Ovary (tissue), 9 donors: ENCODE results near the gene ADGRB3. TPM values are rescaled to one million over a fixed set of nuclear protein-coding genes. Genes with fewer than 3 reads are reported as not detected.

Experiments
- DNase-seq, 5 donors: peaks; one replicate each; pipeline ENCODE4 v3.0.0-alpha.2; 2019 to 2020
- H3K27ac ChIP-seq, 2 donors: fragments of 200-600 bp; one replicate each; pipeline versions ENCODE4 v1.5.1 to v1.8.0; 2019 to 2022
- H3K27me3 ChIP-seq: fragments of 200-600 bp; one replicate; pipeline ENCODE4 v1.8.0; 2022
- H3K36me3 ChIP-seq: fragments of 200-600 bp; sonication (generic); one replicate; pipeline ENCODE4 v1.5.1; 2019
- H3K4me1 ChIP-seq: one replicate; pipeline ENCODE4 v1.8.1; 2013; ENCODE audit warnings: mild to moderate bottlenecking, moderate library complexity; ENCODE audit not compliant: insufficient read depth
- H3K4me3 ChIP-seq: fragments of 200-600 bp; sonication (generic); one replicate; pipeline ENCODE4 v1.5.1; 2017
- H3K9me3 ChIP-seq, 2 donors: fragments of 200-600 bp in 1 of 2; sonication (generic) in 1 of 2; one replicate each; pipeline versions ENCODE4 v1.5.1 to v1.8.1; 2013 to 2019; ENCODE audit warnings: mild to moderate bottlenecking in 1 of 2, moderate library complexity in 1 of 2
- EP300 ChIP-seq: sonication (generic); formaldehyde crosslinking; IDR thresholded peaks from one replicate; pipeline ENCODE4 v1.6.1; 2017; ENCODE audit warnings: antibody characterized with exemption
- POLR2A ChIP-seq: fragments of 450-650 bp; IDR thresholded peaks from one replicate; pipeline ENCODE4 v1.6.1; 2017; ENCODE audit warnings: antibody characterized with exemption, mild to moderate bottlenecking, moderate library complexity
- WGBS, 3 donors: extraction: QIAGEN DNeasy Blood & Tissue Kit in 1 of 3; methylation state at CpG; one replicate each; pipeline versions ENCODE4 v1.1.5 to v1.1.7; 2013 to 2017; 5-methylcytosine and 5-hydroxymethylcytosine counted together
- intact Hi-C, 4 donors: fragments of 100-400 bp; cut with DNase I; formaldehyde crosslinking; loops; one replicate each; pipeline versions ENCODE4 v1.11.0 to v1.15.1; 2022 to 2023
- polyA plus RNA-seq, 2 donors: library from polyadenylated mRNA; stranded (reverse); fragments of 200-250 nt in 1 of 2; fragments of 350-450 nt in 1 of 2; fragmentation: Illumina TruSeq in 1 of 2; extraction: RNeasy Lipid Tissue Mini Kit (QIAGEN cat#74804) in 1 of 2; gene quantifications; one replicate each; pipeline ENCODE4 v1.2.3, GENCODE V29; 2013 to 2014
- total RNA-seq, 7 donors: library from RNA; depleted of rRNA in 2 of 7; stranded (reverse); fragments of >200 nt in 2 of 7; fragmentation: NEBNext Ultra II Directional in 3 of 7; extraction: Animal tissue kit (Norgen Biotek cat#: 25700) in 3 of 7; gene quantifications; one replicate each; pipeline versions ENCODE4 v1.1.0 to v1.2.4, GENCODE V29; 2016 to 2023
- TF ChIP-seq, protein P1 (sequence below), 3 donors: fragments of 450-650 bp in 2 of 3; fragments of 200-600 bp in 1 of 3; IDR thresholded peaks; one replicate each; pipeline versions ENCODE4 v1.5.1 to v1.8.0; 2016 to 2022; ENCODE audit warnings: antibody characterized with exemption in 3 of 3, mild to moderate bottlenecking in 1 of 3
- donor health status: DM: no; HTN: no; CAD: no; lungs with moderate emphysema.
- donor health status: DM: no; HTN: no; CAD: no.
- donor health status: Bipolar disorder and iron deficiency.
- donor health status: DM: yes; HTN: yes; CAD: no.
- donor health status: DM: no; HTN: no; CAD: no.
- donor health status: DM: yes; HTN: yes; CAD: no.

Gene ADGRB3
- total and polyA plus RNA-seq, 9 donors: 0.28 to 3.0 (median 1.4) TPM

DNA sequence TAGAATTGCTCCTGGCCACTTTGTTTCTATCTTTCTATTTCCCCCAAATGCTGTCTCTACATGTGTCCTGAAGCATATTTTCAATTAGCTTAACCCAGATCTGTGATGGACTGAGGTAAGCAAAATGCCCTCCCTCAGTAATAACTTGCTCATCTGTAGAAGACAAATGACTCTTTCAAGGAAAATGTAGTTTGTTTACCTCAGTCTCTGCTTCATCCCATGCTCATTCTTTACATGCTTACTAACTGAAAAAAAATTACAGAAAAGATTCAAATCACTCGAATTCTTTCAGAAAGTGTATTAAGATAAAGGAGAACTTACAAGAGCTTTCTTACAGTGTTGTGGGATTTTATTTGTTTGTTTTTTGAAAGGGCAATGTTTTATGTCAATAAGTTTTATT, 630.6 kb downstream of the ADGRB3 start:
- H3K27ac ChIP-seq: no peak overlapping the region
- TF ChIP-seq POLR2A (no peak), EP300 (no peak)
- TF ChIP-seq, protein P1, sequence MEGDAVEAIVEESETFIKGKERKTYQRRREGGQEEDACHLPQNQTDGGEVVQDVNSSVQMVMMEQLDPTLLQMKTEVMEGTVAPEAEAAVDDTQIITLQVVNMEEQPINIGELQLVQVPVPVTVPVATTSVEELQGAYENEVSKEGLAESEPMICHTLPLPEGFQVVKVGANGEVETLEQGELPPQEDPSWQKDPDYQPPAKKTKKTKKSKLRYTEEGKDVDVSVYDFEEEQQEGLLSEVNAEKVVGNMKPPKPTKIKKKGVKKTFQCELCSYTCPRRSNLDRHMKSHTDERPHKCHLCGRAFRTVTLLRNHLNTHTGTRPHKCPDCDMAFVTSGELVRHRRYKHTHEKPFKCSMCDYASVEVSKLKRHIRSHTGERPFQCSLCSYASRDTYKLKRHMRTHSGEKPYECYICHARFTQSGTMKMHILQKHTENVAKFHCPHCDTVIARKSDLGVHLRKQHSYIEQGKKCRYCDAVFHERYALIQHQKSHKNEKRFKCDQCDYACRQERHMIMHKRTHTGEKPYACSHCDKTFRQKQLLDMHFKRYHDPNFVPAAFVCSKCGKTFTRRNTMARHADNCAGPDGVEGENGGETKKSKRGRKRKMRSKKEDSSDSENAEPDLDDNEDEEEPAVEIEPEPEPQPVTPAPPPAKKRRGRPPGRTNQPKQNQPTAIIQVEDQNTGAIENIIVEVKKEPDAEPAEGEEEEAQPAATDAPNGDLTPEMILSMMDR (IDR thresholded peaks at IDR 0.05): no peak
- H3K9me3 ChIP-seq: no peaks in the 10 kb centered on the region
- intact Hi-C loops: no loop called here
- WGBS, 3 donors: 15 to 51% (median 22%) methylated on average over 1 of the region's 1 CpG
- H3K36me3 ChIP-seq: no peaks in the 10 kb centered on the region
- H3K4me1 ChIP-seq: no peaks in the 10 kb centered on the region
- H3K27me3 ChIP-seq: no peaks in the 10 kb centered on the region
- no peak for DNase-seq
- H3K4me3 ChIP-seq: no peak overlapping the region

DNA sequence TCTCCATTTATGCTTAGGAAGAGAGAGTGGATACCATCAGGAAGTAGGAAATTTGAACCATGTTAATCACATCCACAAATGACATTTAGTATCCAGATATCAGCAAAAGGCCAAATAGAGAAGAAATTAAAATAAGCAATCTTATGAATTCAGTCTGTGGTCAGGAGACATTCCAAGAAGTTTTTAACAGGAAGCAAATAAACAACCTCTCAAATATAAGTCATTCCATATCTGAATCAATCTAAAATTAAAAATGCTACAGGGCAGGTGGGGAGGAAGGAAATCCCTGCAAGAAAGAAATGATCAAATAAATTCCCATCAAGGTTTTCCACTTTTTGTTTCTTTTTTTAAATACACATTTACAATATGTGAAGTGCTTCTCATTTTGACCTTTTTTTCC, 641.1 kb downstream of the ADGRB3 start:
- Histone ChIP-seq H3K27me3 (no peaks in the 10 kb centered on the region), H3K36me3 (no peaks in the 10 kb centered on the region), H3K4me3 (no peak overlapping the region), H3K4me1 (no peaks in the 10 kb centered on the region), H3K27ac (no peak overlapping the region), H3K9me3 (no peaks in the 10 kb centered on the region)
- no peak for DNase-seq
- no peak for TF ChIP-seq POLR2A
- no peak for TF ChIP-seq EP300
- TF ChIP-seq, protein P1 (IDR thresholded peaks at IDR 0.05): no peak
- intact Hi-C loops: no loop called here

DNA sequence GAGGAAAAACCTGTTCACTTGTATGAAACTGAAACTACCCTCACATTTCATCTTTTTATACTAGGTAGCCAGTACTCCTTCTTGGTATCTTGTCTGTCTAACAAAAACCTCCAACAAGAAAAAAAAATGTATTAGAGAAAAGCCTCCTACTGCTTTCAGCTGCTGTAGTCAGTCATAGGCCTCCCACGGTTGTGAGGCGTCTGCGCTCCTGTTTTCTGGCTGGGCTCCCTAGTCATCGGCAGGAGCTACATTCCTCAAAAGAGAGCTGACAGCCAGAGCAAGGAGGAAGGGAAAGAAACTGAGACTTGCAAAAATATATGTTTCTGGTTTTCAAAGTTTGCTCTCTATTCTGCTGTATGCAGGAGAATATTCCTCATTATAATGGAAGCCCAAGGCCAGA, 644.7 kb downstream of the ADGRB3 start:
- H3K9me3 ChIP-seq: no peaks in the 10 kb centered on the region
- DNase-seq: peak in 1 of 5 donors; percentile 7
- H3K27me3 ChIP-seq: no peaks in the 10 kb centered on the region
- H3K36me3 ChIP-seq: no peaks in the 10 kb centered on the region
- intact Hi-C loops: no loop called here
- H3K4me3 ChIP-seq: no peak overlapping the region
- 7 to 13% (median 9%) methylated on average over 4 of the region's 4 CpGs for WGBS, 3 donors
- no peaks in the 10 kb centered on the region for H3K4me1 ChIP-seq
- TF ChIP-seq POLR2A: no peak
- no peak for TF ChIP-seq EP300
- TF ChIP-seq, protein P1 (IDR thresholded peaks at IDR 0.05): no peak
- no peak overlapping the region for H3K27ac ChIP-seq

DNA sequence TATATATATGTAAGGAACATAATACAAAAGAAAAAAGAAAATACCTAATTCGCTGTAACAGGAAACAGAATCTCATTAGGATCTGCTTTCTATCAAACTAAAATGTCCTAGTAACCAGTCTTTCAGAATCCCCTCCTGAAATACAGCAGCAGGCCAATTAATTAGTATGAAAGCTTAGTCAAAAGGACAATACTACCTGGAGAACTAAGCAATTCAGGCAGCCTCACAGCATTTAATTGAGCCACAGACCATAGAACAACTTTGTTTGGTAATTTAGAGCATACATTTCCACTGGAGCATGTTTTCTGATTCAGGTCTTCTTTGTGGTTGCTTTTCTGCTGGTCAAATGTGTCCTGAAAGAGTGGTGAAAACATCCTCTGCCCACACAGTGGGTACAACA, 645.8 kb downstream of the ADGRB3 start:
- no peaks in the 10 kb centered on the region for H3K4me1 ChIP-seq
- H3K9me3 ChIP-seq: no peaks in the 10 kb centered on the region
- no peak for TF ChIP-seq EP300
- TF ChIP-seq, protein P1 (IDR thresholded peaks at IDR 0.05): no peak
- no peak for TF ChIP-seq POLR2A
- H3K27me3 ChIP-seq: no peaks in the 10 kb centered on the region
- WGBS, 3 donors: 92 to 98% (median 96%) methylated on average over 1 of the region's 1 CpG
- intact Hi-C loops: no loop called here
- DNase-seq: no peak
- H3K4me3 ChIP-seq: no peak overlapping the region
- no peaks in the 10 kb centered on the region for H3K36me3 ChIP-seq
- H3K27ac ChIP-seq: no peak overlapping the region
